Sigmoid colon (tissue), 7 donors: ENCODE results near the gene THBS3. TPM values are rescaled to one million over a fixed set of nuclear protein-coding genes. Genes with fewer than 3 reads are reported as not detected.

Experiments
- DNase-seq: peaks from one replicate; pipeline ENCODE4 v3.0.0-alpha.2; 2019
- H3K27ac ChIP-seq, 4 donors: fragments of 200-600 bp; sonication (generic); one replicate each; pipeline ENCODE4 v1.5.1; 2016 to 2019; ENCODE audit warnings: mild to moderate bottlenecking in 1 of 4
- H3K27me3 ChIP-seq, 3 donors: fragments of 200-600 bp; sonication (generic); one replicate each; pipeline ENCODE4 v1.5.1; 2019; ENCODE audit warnings: mild to moderate bottlenecking in 1 of 3
- H3K36me3 ChIP-seq, 4 donors: fragments of 200-600 bp; sonication (generic); one replicate each; pipeline ENCODE4 v1.5.1; 2016 to 2019
- H3K4me1 ChIP-seq, 4 donors: fragments of 200-600 bp; sonication (generic); one replicate each; pipeline ENCODE4 v1.5.1; 2017 to 2019
- H3K4me3 ChIP-seq, 4 donors: fragments of 200-600 bp; sonication (generic); one replicate each; pipeline ENCODE4 v1.5.1; 2017 to 2019; ENCODE audit warnings: mild to moderate bottlenecking in 2 of 4, moderate library complexity in 1 of 4
- H3K9me3 ChIP-seq, 4 donors: fragments of 200-600 bp in 3 of 4; sonication (generic) in 3 of 4; one replicate each; pipeline versions ENCODE4 v1.5.1 to v1.6.1; 2013 to 2019
- EP300 ChIP-seq, 4 donors: sonication (generic); formaldehyde crosslinking; IDR thresholded peaks; one replicate each; pipeline ENCODE4 v1.6.1; 2017; ENCODE audit warnings: antibody characterized with exemption in 4 of 4
- POLR2A ChIP-seq, 2 donors: fragments of 450-650 bp; IDR thresholded peaks; one replicate each; pipeline ENCODE4 v1.6.1; 2016; ENCODE audit warnings: antibody characterized with exemption in 2 of 2, mild to moderate bottlenecking in 2 of 2, moderate library complexity in 2 of 2
- POLR2AphosphoS5 ChIP-seq, 4 donors: sonication (generic); formaldehyde crosslinking; IDR thresholded peaks; one replicate each; pipeline ENCODE4 v1.6.1; 2017; ENCODE audit warnings: antibody characterized with exemption in 4 of 4
- WGBS, 2 donors: extraction: QIAGEN DNeasy Blood & Tissue Kit; methylation state at CpG; one replicate each; pipeline ENCODE4 v1.1.7; 2013; 5-methylcytosine and 5-hydroxymethylcytosine counted together
- intact Hi-C: fragments of 100-400 bp; cut with DNase I; formaldehyde crosslinking; loops from one replicate; pipeline ENCODE4 v1.15.1; 2023
- polyA plus RNA-seq, 3 donors: library from polyadenylated mRNA; stranded (reverse); fragments of 200-250 nt; gene quantifications; one replicate each; pipeline ENCODE4 v1.2.3, GENCODE V29; 2013
- total RNA-seq, 4 donors: library from RNA; depleted of rRNA; stranded (reverse); fragments of >200 nt; gene quantifications; one replicate each; pipeline ENCODE4 v1.1.0, GENCODE V29; 2016
- TF ChIP-seq, protein P1 (sequence below), 4 experiments: fragments of 450-650 bp in 3 of 4; fragments of 200-600 bp in 1 of 4; IDR thresholded peaks; one replicate each; pipeline ENCODE4 v1.5.1; 2016 to 2019; ENCODE audit warnings: antibody characterized with exemption in 4 of 4, mild to moderate bottlenecking in 3 of 4, moderate library complexity in 2 of 4
- donor health status: healthy with polysubstance abuse.
- donor health status: Bipolar disorder and iron deficiency.
- donor health status: healthy.

The THBS3 gene
- total and polyA plus RNA-seq, 7 donors, result 3.5 to 43.5 (median 13.4) TPM

DNA sequence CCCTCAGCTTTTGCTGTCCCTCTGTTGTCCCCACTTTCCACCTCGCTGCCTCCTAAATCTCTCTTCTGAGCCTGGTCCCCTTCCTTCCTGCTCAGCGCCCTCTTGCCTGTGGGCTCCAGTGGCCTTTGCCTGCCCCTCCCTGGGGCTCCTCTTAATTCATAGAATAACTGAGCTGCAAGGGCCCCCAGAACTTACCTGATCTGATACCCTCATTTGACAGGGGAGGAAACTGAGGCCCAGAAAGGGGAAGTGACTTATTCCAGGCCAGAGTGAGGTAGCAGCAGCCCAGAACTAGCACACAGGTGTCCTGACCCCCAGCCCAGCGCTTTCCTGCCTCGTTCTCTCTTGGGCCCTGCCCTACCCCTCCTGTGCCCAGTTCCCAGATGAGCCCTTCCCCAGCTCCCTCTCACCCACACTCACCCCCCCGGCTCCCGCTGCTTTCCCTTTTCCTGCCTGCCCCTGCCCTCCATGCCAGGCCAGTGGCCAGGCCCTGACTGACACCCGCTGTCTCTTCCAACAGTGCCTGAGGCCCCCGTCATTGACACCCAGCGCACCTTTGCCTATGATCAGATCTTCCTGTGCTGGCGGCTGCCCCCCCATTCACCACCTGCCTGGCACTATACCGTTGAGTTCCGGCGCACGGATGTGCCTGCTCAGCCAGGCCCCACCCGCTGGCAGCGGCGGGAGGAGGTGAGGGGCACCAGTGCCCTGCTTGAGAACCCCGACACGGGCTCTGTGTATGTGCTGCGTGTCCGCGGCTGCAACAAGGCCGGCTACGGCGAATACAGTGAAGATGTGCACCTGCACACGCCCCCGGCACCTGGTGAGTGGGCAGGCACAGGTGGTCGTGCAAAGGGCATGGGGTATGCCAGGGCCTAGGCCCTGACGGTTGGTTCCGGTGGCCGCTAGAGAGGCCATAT, 28.3 kb downstream of the THBS3 start:
- no peaks in the 10 kb centered on the region for H3K9me3 ChIP-seq
- peak; percentile 57 for DNase-seq
- no peak overlapping the region for H3K27ac ChIP-seq
- H3K27me3 ChIP-seq, result peaks cover 4 to 18% (median 12%) of the 10 kb centered on the region in 3 donors
- intact Hi-C loops, result no loop called here
- 67 to 91% methylated on average over 31 of the region's 31 CpGs for WGBS, 2 donors
- peaks cover 0 to 17% (median 10%) of the 10 kb centered on the region in 4 donors for H3K4me1 ChIP-seq
- H3K4me3 ChIP-seq, result no peak overlapping the region
- TF ChIP-seq POLR2AphosphoS5 (IDR thresholded peaks at IDR 0.05), result no peak
- TF ChIP-seq, protein P1, sequence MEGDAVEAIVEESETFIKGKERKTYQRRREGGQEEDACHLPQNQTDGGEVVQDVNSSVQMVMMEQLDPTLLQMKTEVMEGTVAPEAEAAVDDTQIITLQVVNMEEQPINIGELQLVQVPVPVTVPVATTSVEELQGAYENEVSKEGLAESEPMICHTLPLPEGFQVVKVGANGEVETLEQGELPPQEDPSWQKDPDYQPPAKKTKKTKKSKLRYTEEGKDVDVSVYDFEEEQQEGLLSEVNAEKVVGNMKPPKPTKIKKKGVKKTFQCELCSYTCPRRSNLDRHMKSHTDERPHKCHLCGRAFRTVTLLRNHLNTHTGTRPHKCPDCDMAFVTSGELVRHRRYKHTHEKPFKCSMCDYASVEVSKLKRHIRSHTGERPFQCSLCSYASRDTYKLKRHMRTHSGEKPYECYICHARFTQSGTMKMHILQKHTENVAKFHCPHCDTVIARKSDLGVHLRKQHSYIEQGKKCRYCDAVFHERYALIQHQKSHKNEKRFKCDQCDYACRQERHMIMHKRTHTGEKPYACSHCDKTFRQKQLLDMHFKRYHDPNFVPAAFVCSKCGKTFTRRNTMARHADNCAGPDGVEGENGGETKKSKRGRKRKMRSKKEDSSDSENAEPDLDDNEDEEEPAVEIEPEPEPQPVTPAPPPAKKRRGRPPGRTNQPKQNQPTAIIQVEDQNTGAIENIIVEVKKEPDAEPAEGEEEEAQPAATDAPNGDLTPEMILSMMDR (IDR thresholded peaks at IDR 0.05), result no peak
- no peak for TF ChIP-seq EP300 (IDR thresholded peaks at IDR 0.05)
- TF ChIP-seq POLR2A (IDR thresholded peaks at IDR 0.05), result no peak
- H3K36me3 ChIP-seq, result no peaks in the 10 kb centered on the region

- DNase-seq, result peak; percentile 56
- Histone ChIP-seq H3K36me3 (no peaks in the 10 kb centered on the region), H3K4me3 (no peak overlapping the region), H3K27me3 (peaks cover 12 to 26% (median 20%) of the 10 kb centered on the region in 3 donors), H3K4me1 (peaks cover 0 to 25% (median 14%) of the 10 kb centered on the region in 4 donors), H3K27ac (no peak overlapping the region), H3K9me3 (no peaks in the 10 kb centered on the region)
- TF ChIP-seq POLR2A (IDR thresholded peaks at IDR 0.05) (no peak), POLR2AphosphoS5 (IDR thresholded peaks at IDR 0.05) (no peak), EP300 (IDR thresholded peaks at IDR 0.05) (no peak)
- TF ChIP-seq, protein P1 (IDR thresholded peaks at IDR 0.05), result no peak
- intact Hi-C loops, result no loop called here
- WGBS, 2 donors, result 83 to 89% methylated on average over 30 of the region's 30 CpGs
Measured at GRCh38 chr1:155178441-155179111, 29.1 kb downstream of the THBS3 start.

- DNase-seq, result no peak
- intact Hi-C loops, result no loop called here
Measured at GRCh38 chr1:155177918-155178281, 29.8 kb downstream of the THBS3 start.

DNA sequence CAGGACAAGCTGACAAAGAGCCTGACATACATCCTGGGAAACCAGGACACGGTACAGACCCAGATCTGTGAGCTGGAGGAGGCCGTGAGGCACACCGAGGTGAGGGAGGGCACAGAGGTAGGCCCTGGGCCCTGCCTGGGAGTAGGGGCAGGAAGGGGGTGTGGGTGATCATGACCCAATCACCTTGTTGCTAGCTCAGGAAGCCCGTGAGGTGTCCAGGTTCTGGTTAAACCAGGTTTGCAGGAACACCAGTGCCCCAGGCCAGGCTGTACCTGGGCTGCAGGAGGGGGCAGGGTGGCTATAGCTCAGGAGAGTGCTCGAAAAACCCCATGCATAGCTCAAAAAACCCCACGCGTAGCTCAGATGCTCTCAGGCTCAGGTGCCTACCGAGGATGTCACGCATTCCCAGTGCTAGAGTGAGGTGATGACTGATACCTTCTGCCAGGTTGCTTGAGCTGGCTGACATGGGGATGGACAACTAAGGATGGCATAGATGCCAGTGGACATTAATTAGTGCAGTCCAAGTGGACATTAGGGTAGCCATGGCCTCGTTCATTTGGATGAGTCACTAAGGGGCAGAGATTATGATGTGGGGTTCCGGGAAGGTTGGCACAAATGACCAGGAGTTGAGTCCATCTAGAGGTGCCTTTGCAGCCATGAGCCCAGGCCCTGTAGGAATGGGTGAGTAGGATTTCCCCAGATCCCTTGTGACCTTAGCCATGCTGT, 30.3 kb downstream of the THBS3 start:
- TF ChIP-seq POLR2AphosphoS5 (IDR thresholded peaks at IDR 0.05) (no peak), POLR2A (IDR thresholded peaks at IDR 0.05) (no peak), EP300 (IDR thresholded peaks at IDR 0.05) (no peak)
- TF ChIP-seq, protein P1 (IDR thresholded peaks at IDR 0.05), result no peak
- peak; percentile 62 for DNase-seq
- Histone ChIP-seq H3K9me3 (no peaks in the 10 kb centered on the region), H3K36me3 (no peaks in the 10 kb centered on the region), H3K27me3 (peaks cover 12 to 29% (median 20%) of the 10 kb centered on the region in 3 donors), H3K4me1 (peaks cover 0 to 33% (median 18%) of the 10 kb centered on the region in 4 donors), H3K27ac (no peak overlapping the region), H3K4me3 (no peak overlapping the region)
- intact Hi-C loops, result no loop called here
- WGBS, 2 donors, result 70 to 81% methylated on average over 11 of the region's 11 CpGs

More at GRCh38 chr1:155177918-155178281, 29.8 kb downstream of the THBS3 start:
- TF ChIP-seq, protein P1 (IDR thresholded peaks at IDR 0.05), result no peak
- TF ChIP-seq POLR2A (IDR thresholded peaks at IDR 0.05) (no peak), POLR2AphosphoS5 (IDR thresholded peaks at IDR 0.05) (no peak), EP300 (IDR thresholded peaks at IDR 0.05) (no peak)
- Histone ChIP-seq H3K4me3 (no peak overlapping the region), H3K27me3 (peaks cover 12 to 29% (median 20%) of the 10 kb centered on the region in 3 donors), H3K27ac (no peak overlapping the region), H3K9me3 (no peaks in the 10 kb centered on the region), H3K4me1 (peaks cover 0 to 28% (median 16%) of the 10 kb centered on the region in 4 donors), H3K36me3 (no peaks in the 10 kb centered on the region)
- WGBS, 2 donors, result 96 to 98% methylated on average over 9 of the region's 9 CpGs
